Stimulated activated CD4-positive, alpha-beta T cell treated with anti-CD3 and anti-CD28 coated beads, Interleukin-15, amount 100 ng/mL, for 1 hour (primary cell): ENCODE data around the gene TK1.
"Not testable (repeated sequence)": the region's sequence is repeated elsewhere in the genome, so short reads cannot be mapped to it uniquely, and the experiment has no call there.

Experiments used
- DNase-seq, 2 donors: peaks; one replicate each; pipeline ENCODE4 v3.0.0-alpha.2; 2020; ENCODE audit warnings: low read depth in 1 of 2, low spot score in 1 of 2

TK1 gene

DNA sequence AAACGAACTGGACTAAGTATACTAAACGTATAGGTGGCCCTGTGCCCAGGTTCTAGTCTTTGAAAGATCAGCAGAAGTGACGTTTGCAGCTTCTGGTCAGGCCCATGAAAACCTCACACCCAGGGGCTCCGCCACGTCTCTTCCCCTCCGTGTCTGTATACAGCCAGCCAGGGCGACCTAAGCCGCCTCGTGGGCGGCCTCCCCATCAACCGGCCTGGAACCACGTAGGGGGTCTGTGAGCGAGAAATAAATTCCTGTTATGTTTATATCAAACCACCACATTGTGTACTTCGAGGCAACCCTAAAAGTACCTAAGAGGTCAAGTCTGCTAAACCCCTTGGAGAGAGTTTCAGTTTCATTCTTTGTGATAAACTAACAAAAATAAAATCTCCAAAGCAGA, 6.8 kb downstream of the TK1 start:
- DNase-seq = no peak

DNA sequence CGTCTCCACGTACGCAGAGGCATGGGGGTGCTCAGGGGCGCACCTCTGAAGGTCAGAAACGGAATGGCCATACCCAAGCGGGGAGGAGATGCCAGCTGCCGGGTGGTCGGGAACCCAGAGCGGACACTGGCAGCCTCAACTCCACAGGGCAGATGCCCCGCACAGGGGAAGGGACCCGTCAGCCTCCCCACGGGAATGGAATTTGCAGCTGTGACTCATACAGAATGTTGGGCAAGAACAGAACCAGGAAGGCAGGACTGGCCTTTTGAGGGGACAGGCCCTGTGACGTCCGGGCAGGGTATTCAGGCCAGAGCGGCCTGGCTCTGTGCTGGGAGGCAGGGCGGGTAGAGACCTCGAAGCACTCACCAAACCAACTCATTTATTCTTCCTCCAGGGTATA, 7.5 kb downstream of the TK1 start:
- DNase-seq = no peak

DNA sequence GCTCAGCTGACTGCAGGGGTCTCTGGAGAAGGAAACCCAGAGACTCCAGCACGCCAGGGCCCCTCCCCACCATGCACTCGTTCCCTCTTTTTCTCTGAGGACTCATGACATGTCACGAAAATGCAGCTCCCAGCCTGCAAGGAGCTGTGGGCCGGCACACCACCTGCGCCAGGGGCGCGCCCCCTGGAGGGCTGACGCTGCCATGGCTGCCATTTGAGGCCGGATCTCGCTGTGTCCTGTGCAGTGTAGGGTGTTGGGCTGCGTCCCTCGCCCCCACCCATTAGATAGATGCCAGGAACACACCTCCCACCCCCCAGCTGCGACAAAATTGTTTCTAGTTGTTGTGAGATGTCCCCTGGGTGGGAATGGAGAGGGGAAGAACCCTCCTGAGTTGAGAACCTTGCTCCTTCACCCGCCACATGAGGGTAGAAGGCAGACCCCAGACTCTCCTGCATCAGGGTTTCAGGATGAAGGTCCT, 10.3 kb downstream of the TK1 start:
- peak; percentile 61 to 72 for DNase-seq

DNA sequence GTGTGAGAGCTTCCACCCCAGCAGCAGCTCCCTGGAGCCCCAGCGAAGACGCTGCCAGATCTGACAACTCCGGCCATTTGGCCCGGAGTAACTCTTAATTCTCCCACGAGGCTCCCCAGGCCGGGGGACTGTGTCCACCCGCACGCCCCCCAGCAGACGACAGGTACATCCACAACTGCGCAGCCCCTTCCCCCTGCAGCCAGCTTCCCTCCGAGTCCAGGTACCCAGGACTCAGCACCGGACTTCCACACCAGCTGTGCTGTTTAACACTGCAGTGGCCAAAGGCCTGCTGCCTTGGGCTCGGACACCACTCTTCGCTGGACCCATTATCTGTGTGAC, 11.2 kb downstream of the TK1 start:
- no peak for DNase-seq

DNA sequence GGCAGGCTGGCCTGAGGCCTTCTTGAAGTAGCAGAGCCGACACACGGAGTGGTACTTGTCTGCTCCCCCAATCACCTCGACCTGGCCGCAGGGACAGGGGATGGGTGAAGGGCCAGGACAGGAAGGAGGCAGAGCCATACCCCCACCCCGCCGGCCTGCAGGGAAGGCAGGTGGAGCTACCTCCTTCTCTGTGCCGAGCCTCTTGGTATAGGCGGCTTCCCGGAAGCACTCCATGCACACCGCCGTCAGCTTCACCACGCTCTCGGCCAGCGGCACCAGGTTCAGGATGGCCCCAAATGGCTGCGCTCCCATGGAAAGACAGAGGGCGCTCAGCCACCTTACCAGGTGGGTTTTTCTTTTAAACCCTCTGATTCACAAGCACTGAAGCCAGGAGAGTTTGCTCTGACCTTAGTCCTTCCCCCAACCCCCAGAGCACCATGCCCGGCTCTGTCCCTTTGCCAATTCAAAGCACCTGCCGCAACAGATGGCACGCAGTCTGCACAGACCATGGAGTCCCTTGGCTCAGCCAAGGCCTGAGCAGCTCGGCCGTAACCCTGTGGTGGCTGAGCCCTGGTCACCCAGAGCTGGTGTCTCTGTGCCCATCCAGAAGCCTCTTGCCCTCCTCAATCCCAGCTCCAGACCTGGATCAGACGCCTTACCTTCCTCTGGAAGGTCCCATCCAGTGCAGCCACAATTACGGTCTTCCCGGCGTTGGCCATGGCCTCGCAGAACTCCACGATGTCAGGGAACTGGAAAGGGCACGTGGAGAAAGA, 11.8 kb downstream of the TK1 start:
- no peak for DNase-seq

DNA sequence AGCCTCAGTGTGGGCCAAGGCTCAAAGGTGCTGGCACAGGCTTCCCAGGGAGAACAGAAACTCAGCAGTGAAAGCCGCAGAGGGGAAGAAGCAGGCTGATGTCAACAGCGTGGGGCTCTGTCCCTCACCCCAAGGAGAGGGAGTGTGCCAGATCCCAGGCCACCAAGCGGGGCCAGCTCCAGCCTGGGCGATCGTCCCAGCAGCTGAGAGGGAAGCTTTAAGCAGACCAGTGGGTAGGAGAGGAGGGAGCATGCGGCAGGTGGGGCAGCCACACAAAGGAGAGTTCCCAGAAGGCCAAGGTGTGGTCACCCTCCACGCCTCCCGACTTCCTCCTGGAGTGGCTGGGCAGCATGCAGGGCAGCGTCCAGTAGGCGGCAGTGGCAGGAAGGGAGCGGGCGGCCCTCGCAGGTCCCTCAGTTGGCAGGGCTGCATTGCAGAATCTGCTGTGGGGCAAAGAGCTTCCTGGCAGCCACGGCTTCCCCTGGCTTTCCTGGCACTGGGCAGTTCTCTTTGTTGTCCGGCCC, 12.4 kb downstream of the TK1 start:
- no peak for DNase-seq

DNA sequence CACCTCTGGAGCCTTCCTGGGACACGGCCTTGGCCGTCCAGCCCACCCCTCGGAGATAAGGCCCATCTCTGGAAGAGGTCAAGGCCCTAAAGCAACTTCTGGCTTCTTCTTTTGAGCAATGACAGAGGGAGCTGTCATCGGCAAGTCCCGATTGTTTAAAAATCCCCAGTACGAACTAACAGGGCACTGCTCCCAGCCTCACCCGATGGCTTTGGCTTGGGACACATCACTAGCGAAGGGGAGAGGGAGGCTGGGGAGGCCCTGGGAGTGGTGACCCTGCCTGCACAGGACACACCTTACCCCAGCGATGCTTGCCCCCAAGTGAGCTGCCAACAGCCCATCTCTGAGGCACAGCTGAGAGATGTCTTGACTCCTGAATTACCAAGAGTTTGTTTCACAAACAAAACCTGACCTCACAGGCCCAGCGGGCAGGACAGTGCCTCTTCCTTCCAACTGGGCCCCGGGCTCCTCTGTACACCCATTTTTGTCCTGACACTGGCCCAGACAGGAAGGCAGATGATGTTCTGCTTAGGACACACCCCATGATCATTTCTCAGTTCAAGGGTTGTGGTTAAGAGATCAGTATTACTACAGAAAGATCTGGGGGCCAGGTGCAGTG, 13.6 kb downstream of the TK1 start:
- DNase-seq = no peak

DNA sequence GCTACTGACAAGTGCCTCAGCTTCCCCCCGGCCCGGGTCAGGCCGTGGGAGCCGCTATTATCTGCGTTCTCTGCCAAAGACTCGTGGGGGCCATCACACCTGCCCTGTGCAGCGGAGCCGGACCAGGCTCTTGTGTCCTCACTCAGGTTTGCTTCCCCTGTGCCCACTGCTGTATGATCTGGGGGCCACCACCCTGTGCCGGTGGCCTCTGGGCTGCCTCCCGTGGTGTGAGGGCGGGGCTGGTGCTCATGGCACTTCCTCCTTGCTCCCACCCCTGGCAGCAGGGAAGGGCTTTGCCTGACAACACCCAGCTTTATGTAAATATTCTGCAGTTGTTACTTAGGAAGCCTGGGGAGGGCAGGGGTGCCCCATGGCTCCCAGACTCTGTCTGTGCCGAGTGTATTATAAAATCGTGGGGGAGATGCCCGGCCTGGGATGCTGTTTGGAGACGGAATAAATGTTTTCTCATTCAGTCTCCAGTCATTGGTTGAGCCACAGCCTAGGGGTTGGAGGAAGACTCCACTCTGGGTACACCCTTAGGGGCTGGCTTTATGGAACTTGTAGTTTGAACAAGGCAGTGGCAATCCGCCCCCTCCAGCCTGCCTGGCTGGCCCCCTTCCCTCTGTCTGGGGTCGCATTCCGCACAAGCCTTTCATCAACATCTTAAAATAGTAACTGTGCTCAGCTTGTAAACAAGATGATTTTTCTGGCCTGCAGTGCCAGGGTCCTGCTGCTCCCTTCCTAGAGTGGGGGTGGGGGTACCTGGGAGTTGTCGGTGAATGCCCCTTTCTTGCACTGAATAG, 14.4 kb downstream of the TK1 start:
- no peak for DNase-seq

DNA sequence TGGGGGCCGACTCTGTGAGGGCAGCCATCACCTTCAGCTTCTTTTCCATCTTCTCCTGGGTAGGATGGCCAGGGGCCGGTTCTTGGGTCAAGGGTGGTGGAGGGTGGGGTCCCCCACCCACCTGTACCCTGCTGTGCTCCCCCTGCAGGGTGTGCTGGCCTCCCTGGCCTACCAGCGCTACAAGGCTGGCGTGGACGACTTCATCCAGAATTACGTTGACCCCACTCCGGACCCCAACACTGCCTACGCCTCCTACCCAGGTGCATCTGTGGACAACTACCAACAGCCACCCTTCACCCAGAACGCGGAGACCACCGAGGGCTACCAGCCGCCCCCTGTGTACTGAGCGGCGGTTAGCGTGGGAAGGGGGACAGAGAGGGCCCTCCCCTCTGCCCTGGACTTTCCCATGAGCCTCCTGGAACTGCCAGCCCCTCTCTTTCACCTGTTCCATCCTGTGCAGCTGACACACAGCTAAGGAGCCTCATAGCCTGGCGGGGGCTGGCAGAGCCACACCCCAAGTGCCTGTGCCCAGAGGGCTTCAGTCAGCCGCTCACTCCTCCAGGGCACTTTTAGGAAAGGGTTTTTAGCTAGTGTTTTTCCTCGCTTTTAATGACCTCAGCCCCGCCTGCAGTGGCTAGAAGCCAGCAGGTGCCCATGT, 15.1 kb downstream of the TK1 start:
- DNase-seq = not testable (repeated sequence)

DNA sequence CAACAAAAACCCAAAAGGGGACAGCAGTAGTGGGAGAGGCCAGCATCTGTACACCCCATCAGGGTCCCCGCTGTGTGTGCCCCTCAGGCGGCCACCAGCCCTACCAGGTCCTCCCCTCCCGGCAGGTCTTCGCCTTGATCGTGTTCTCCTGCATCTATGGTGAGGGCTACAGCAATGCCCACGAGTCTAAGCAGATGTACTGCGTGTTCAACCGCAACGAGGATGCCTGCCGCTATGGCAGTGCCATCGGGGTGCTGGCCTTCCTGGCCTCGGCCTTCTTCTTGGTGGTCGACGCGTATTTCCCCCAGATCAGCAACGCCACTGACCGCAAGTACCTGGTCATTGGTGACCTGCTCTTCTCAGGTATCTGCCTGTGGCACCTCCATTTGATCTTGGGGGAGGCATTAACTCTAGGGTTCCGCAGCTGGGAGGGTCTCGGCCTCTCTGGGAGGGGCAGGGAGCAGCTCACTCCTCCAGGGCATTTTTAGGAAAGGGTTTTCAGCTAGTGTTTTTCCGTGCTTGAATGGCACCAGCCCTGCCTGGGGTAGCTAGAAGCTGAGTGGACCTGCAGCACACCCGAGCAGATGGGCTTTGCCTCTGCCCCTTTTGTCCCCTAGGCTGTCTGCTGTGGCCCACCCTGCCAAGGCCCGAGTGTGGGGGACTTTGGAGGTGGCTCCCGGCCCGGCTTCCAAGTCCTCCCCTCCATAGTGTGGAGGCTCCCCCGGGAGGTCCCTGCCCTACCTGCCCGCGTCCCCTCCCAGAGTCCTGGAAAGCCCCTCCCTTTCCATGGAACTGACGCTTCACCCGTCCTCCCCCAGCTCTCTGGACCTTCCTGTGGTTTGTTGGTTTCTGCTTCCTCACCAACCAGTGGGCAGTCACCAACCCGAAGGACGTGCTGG, 15.9 kb downstream of the TK1 start:
- DNase-seq = no peak

DNA sequence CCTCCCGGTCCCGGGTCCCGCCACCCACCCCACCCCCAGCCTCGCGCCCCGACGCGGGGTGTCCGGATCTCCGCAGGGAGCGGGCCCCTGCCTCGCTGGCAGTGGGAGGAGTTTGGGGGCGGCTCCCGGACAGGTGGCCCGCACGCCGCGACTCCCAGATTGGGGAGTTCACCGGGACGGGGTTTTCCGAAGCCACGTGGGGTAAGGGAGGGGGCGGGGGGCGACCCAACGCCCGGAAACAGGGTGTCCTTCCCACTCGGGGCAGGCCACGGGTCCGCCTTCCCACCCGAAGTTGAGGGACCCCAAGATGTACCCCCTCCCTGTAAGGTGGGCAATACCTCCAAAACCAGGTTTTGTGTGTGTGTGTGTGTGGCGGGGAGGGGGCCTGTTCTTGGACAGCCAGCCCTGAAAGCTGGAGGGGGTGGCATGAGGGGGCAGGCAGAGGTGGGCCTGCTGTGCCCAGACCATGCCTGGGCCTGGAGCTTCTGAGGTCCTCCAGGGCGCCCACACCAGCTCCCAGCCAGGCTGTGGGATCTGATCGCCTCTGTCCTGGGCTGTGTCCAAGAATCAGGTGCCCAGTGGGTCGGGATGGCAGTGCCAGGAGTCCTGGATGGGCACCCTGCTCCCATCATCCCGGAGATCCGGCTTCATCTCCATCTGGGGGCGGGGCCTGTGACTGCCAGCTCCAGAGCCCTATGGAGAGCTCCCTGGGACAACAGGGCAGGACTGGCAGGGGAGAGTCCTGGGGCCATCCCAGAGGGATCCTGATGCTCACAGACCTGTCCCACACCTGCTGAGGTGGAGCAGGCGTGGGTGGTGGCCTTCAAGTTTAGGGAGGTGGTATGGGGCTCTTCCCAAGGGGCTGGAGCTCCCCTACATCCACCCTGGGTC, 17.7 kb downstream of the TK1 start:
- peak in 1 of 2 donors; percentile 61 for DNase-seq

DNA sequence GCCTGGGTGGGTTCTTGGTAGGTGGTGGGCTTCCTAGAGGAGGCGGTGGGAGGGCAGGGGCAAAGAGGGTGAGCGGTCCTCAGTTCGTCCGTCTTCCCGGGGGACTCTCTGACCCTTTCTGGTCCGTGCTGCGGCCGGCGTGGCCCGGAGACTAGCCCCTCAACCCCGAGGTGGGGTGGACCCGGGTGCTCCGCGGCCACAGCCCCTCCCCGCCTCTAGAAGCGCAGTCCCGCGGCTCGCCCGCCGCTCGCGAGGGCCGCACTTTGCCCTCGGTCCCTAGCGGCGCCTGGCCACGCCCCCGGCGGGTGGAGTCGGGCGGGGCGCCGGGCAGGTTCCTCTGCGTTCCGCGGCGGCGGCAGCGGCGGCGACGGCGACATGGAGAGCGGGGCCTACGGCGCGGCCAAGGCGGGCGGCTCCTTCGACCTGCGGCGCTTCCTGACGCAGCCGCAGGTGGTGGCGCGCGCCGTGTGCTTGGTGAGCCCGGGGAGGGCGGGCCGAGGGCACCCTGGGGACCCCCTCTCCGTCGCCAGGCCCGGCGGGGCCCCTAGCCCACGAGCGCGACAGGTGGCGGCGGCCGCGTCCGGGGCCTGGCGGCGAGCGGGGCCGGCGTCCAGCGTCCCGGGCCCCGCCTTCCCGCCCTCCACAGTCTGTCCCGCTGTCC, 18.5 kb downstream of the TK1 start, which contains the start of gene SYNGR2:
Gene SYNGR2 (plus strand): TSS at position 340 of the 661 bp plus-strand sequence. CDS start 36 bp downstream, at position 376.
- peak; percentile 81 to 87 for DNase-seq

DNA sequence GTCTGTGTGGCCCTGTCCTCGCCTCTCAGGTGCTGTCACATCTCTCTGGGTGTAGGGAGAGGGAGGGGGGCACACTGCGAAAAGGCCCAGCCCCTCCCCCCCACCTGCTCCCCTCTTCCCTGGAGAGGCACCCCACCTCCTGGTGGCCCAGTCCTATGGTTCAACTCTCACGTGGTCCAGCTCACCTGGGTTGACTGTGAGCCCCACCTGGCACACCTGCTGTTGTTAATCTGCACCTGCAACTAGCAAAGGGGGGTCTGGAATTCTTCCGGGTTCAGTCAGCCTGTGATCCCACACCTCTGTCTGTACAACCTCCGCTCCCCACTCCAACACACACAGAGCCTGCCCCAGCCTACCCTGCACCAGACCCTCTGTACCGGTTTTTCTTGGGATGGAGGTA, 20.4 kb downstream of the TK1 start:
- no peak for DNase-seq

DNA sequence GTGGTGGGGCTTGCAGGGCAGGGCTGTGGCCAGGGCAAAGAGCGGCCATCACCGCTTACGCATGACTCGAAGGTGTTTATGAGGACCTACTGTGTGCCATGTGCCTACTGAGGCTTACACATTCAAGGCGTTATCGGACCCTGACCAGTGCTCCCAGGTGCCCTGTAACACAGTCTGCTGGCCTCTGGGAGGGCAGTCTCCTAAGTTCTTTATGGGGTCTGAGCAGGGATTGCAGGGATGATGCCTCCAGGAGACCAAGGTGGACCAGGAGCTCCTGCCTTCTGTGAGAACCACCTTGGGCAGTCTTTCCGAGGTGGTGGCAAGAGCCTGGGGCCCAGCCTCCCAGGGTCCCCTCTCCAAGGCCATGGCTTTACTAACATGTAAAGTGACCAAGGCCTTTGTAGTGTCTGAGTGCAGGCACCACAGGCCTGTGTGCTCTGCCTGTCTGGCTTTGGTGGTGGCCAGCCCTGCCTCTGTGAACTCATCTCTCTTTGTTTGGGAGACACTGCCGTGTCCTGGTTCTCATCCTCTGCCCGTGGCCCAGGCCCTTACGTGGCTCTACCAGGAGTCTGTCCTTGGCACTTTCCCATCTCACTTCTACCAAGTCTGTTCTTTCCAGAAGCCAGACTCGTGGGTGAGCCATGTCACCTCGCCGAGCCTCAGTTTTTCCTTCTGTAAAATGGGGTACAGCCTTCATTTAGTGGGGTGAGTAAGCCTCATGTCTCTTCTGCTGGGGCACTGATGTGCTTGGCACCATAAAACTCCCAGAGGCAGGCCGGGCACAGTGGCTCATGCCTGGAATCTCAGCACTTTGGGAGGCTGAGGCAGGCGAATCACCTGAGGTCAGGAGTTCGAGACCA, 21.9 kb downstream of the TK1 start:
- DNase-seq = no peak

DNA sequence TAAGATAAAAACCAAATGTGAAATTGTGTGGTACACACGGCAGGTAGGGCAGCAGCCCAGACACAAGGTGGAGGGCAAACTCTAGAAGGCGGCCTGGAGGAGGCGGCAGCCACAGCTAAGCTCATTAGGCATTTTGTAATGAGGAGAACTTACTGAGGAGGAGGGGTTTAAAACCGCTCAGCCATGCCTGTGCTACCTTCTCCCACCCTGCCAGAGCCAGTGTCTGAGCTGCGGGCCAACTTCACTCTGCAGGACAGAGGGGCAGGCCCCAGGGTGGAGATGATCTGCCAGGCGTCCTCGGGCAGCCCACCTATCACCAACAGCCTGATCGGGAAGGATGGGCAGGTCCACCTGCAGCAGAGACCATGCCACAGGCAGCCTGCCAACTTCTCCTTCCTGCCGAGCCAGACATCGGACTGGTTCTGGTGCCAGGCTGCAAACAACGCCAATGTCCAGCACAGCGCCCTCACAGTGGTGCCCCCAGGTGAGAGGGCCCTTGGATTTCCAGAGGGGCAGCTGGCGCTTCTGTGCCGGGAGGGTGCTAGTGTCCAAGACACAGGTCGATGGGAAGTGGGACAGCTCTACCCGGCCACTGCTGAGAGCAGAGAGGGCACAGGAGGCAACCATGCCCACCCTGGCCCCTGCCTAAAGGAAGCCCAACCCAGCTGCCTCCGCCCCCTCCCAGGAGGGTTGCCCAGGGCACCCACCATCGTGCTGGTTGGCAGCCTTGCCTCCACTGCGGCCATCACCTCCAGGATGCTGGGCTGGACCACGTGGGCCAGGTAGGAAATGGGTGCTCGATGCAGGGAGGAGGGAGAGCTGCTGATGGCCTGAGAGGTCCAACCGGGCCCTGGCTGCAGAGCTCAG, 22.7 kb downstream of the TK1 start:
- no peak for DNase-seq

DNA sequence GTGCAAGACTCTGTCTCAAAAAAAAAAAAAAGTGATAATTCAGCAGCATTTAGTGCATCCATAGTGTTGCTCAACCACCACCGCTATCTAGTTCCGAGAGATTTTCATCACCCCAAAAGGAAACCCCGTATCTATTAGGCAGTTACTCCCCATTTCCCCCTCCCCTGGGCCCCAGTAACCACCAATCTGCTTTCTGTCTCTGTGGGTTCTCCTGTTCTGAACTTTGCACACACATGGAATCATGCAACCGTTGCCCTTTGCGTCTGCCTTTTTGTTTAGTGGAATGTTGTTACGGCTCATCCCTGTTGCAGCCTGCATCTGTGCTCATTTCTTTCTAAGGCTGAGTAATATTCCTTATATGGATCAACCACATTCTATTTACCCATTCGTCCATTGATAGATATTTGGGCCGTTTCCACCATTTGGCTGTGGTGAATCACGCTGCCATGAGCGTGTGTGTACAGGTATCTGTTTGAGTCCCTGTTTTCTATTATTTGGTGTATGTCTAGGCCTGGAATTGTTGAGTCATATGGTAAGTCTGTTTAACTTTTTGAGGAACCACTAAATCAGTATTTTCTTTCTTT, 27.2 kb downstream of the TK1 start:
- DNase-seq = no peak
